Endometrium (tissue), 2 donors: ENCODE measurements around the gene COL17A1.

Source experiments
- FAIRE-seq: peaks from 2 replicates; lab custom pipeline; 2012; peaks lifted over from hg19 to GRCh38; lab: Jason Lieb, UNC
- donor health status: control.
- donor health status: control.

COL17A1 gene

GRCh38 chr10:104096692-104097091 is 11.0 kb upstream of the COL17A1 start:
- no peak for FAIRE-seq

DNA sequence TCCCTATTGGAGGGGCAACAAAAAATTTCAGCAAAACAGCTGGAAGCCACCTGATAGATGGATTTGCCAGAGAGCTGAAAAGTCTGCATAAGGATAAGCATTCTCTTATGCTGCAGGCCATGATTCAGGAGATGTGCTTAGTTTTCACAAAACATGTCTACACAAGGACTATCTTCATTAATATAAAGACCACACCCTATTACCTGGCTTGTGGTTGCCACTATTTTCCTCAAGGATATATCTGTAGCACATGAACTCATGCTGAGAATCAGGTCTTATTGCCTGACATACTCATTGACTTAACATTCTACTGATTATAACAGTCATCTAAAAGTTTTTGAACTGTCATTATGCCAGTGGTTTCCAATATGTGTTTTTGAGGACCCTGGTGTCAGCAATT is 7.1 kb upstream of the COL17A1 start:
- FAIRE-seq: no peak

- no peak for FAIRE-seq
Observed at GRCh38 chr10:104090611-104091010, 4.9 kb upstream of the COL17A1 start.

DNA sequence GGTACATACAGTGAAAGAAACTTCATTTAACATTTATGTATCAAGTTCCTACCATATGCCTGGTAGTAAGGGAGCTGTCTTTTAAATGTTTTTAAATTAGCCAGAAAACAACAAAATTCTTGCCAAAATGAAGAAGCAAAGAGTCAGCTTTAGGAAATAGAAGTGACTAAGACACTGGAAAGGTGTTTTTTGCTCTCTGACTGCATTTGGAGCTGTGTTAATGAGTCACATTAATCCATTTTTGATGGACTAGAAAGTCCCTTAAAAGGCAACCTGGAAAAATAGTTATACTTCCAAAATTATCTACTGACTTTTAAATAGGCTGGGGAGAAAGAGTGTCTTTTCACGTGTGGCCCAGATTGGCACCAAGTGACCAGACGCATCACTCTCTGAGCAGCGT is 3.9 kb upstream of the COL17A1 start:
- no peak for FAIRE-seq

DNA sequence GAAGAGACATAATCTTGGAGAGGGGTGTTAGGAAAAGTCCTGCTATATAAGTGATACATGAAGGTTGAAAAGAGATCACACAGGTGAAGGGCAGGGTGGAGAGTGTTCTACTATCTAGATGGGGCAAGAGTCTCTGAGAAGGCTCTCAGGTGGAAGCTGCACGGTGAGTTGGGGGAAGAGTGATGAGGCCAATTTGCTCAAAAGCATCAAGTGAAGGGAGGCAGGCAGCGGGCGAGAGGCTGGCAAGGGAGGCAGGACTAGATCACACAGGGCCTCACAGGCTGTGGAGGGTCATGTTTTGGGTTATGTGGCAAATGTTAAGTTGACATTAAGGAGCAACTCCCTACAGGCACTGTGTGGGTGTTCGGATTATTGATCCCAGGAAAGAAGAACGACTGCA is 2.6 kb upstream of the COL17A1 start:
- FAIRE-seq: no peak

GRCh38 chr10:104084482-104085142 is 1.1 kb downstream of the COL17A1 start:
- FAIRE-seq: no peak

- FAIRE-seq: no peak
Observed at GRCh38 chr10:104081998-104082397, 3.7 kb downstream of the COL17A1 start.

- no peak for FAIRE-seq
Observed at GRCh38 chr10:104080762-104081161, 4.9 kb downstream of the COL17A1 start.

DNA sequence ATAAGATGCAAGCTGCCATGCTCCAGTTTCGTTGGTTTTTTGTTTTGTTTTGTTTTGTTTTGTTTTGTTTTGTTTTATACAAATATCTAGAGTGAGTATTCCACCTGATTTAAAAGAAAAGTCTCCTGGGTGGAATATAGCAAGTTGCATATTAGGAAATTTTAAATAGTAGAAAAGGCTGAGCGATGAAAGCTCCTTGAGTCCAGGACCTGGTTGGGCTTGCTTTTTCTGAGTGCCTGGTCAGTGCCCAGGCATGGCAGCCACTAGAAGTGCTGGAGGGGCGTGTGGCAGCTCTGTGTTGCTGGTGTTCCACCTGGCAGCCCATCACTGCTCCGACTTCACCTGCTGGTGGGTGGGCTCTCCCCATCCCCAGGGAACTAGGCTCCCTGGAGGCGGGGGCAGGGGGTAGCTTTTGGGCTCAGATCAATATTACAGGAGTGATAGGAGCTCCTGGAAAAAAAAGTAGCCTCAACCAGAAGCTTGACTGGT is 8.0 kb downstream of the COL17A1 start:
- FAIRE-seq: no peak

- FAIRE-seq: no peak
Observed at GRCh38 chr10:104077247-104077646, 8.4 kb downstream of the COL17A1 start.

DNA sequence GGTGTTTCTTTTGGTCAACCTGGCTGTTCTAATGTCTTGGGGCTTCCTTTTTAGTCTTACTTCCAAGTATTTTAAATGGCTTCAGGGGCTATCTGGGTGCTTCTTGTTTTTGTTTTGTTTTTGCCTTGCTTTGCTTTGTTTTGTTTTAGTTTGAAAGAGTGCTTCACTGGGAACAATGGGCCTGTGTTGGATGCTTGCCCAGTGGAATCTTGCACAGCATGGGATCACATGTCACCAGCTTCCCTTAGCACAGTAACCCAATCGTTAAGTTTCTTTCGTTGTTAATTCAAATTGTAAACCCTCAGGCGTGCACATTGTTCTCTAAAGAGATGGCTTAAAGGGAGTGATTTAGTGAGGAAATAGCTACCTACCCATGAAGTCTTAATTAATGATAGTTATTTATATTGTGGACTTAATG is 8.9 kb downstream of the COL17A1 start:
- peak; percentile 93 for FAIRE-seq

DNA sequence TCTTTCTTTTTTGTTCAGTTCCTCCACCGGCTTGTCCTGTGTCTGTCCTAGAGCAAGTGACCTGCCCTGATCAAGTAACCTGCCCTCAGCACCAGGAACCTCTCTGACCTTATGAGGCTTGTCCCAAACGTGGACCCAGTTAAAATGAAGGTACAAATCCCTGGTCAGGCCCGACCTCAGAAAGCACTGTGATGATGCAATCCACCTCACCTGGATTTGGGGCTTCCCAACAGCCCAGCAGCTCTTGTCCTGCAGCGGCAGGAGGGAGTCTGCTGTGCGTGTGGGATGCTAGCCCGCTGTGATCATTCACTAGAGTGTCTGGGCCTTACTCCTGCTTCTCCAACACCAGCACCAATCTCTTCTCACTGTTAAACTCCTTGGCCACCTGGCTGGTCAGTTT is 11.2 kb downstream of the COL17A1 start:
- no peak for FAIRE-seq

- no peak for FAIRE-seq
Observed at GRCh38 chr10:104072786-104073185, 12.9 kb downstream of the COL17A1 start.

- FAIRE-seq: no peak
Observed at GRCh38 chr10:104069613-104070012, 16.1 kb downstream of the COL17A1 start.

- FAIRE-seq: no peak
Observed at GRCh38 chr10:104067525-104067924, 18.2 kb downstream of the COL17A1 start.

GRCh38 chr10:104066945-104067344 is 18.7 kb downstream of the COL17A1 start:
- FAIRE-seq: no peak

GRCh38 chr10:104065748-104066147 is 19.9 kb downstream of the COL17A1 start:
- FAIRE-seq: no peak

DNA sequence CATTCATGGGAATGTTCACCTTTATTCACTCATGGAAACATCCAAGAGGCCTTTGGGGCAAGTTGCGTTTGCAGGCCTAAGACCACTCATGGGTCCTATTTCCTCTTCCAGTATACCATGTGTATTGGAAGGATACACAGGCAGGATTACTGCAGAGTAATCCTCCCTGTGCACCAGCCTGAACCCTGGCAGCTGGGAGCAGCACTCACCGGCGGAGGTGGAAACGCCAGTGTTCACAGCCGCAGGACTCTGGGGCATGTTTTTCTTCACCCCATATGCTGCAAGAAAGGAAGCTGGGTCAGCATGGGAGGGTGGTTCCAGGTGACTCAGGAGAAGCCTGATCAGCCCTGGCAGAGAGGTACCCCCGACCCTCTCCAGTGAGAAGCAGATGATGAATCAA is 24.5 kb downstream of the COL17A1 start:
- no peak for FAIRE-seq

- FAIRE-seq: no peak
Observed at GRCh38 chr10:104059364-104059763, 26.3 kb downstream of the COL17A1 start.

DNA sequence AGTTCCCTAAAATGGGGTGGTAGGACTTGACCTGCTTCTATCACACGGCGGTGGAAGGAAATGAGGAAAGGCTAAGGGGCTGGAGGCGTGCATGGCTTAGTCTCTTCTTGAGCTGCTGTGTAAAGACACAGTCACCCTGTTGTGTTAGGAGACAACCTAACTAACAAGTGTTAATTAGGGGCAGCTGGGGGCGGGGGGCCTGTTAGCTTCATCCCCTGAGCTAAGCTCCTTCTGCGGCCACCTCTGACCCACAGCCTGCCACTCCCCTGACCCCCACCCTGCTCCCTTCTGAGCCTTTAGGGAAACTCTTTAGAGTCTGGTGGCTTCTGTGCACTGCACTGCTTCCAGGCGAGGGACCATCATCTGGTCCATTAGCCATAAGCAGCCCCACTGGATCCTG is 28.0 kb downstream of the COL17A1 start:
- FAIRE-seq: no peak

- no peak for FAIRE-seq
Observed at GRCh38 chr10:104056619-104057273, 28.9 kb downstream of the COL17A1 start.

DNA sequence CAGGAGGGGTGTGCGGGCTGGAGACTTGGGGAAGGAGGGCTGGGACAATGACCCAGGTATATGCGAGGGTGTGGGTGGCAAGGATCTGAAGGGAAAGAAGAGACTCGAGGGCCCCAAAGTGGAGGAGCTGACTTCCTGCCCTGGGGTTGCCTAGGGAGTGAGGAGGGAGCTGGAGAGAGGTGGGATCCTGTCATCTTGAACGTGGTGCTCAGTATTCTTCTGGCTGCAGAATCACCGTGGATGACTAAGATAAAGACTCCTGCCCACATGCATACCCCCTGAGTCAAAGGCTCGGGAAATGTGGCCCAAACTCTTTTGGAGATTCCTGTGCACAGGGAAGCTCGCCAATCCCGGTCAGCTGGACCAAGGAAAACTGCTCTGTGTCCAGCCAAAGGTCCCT is 31.2 kb downstream of the COL17A1 start:
- no peak for FAIRE-seq

GRCh38 chr10:104053201-104053600 is 32.5 kb downstream of the COL17A1 start:
- no peak for FAIRE-seq

DNA sequence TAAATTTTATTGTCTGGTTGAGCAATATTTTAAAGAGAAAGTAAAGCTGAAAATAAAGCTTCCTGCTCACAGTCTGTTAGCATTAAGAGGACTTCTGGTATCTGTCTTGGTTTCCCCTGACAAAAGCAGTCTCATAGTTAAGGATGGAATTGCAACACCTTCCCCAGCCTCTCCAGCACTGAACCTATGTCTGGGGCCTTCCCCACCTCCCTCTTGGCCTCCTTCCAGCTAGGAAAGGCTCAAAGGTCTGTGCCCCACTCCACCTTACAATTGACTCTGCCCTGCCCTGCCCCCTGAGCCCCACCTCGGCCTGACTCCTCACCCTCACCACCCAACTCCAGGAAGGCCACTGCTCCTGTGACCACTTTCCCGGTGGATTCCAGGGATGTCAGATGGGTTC is 33.2 kb downstream of the COL17A1 start:
- FAIRE-seq: no peak
